C4-2B (cell line): Measurements from ENCODE around the gene AK4.

Experiments
- ZFX ChIP-seq: fragments of 450-650 bp; IDR thresholded peaks from 2 replicates; pipeline ENCODE4 v1.6.1; 2017
- TF ChIP-seq, protein P1 (sequence below): fragments of 450-650 bp; conservative IDR thresholded peaks from 2 replicates; pipeline ENCODE4 v1.5.1; 2017; ENCODE audit warnings: mild to moderate bottlenecking

DNA sequence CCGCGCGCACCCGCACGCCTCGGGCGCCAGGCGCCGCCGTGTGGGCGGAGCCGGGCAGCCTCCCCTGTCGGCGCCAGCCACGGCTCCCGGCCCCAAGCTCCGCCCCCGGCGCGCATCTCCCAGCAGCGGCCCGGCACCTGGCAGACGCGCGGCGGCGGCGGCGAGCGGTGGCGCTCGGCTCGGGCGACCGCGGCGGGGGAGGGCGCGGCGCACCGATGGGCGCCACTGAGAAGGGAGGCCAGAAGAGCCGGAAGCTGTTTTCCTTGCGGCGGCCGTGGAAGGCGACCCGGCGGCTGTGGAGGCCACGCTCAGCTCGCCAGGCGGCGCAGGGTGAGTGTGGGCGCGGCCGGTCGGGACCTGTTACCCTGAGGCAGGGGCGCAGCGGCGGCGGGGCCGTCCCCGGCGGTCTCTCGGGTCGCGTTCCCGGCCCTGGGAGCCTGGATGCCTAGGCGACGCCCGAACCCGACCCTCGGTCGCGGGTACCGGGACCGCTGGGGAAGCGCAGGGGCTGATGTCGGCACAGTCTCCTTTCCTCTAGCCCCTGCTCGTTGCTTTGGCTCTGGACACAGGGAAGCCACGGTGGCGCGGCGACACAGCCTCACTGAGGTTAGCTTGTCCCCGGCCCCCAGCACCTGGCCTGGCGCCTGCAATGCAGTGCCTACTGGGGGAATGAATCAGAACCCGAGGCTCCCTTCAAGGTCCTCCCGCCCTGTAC is 106.5 kb downstream of the AK4 start:
- TF ChIP-seq, protein P1, sequence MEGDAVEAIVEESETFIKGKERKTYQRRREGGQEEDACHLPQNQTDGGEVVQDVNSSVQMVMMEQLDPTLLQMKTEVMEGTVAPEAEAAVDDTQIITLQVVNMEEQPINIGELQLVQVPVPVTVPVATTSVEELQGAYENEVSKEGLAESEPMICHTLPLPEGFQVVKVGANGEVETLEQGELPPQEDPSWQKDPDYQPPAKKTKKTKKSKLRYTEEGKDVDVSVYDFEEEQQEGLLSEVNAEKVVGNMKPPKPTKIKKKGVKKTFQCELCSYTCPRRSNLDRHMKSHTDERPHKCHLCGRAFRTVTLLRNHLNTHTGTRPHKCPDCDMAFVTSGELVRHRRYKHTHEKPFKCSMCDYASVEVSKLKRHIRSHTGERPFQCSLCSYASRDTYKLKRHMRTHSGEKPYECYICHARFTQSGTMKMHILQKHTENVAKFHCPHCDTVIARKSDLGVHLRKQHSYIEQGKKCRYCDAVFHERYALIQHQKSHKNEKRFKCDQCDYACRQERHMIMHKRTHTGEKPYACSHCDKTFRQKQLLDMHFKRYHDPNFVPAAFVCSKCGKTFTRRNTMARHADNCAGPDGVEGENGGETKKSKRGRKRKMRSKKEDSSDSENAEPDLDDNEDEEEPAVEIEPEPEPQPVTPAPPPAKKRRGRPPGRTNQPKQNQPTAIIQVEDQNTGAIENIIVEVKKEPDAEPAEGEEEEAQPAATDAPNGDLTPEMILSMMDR = peak; percentile 55
- no peak for TF ChIP-seq ZFX
